ENCODE data around the gene PHF20.

DNA sequence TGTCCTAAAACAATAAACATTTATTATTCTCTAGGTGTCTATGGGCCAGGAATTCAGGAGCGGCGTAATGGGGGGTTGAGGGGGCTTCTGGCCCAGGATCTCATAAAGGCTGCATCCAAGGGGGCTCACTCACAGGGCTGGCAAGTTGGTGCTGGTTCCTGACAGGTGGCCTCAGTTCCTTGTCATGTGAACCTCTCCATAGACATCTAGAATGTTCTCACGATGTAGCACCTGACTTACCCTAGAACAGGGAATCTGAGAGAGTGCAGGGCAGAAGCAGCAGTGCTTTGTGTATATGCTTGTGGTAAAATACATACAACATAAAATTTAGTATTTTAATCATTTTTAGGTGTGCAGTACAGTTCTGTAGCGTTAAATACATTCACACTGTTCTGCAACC is 57.1 kb downstream of the PHF20 start:
- TF ChIP-seq CTCF (optimal IDR thresholded peaks at IDR 0.05 in 1 of 3, IDR thresholded peaks at IDR 0.05 in 1 of 3, conservative IDR thresholded peaks at IDR 0.05 in 1 of 3; ENCODE audit: extremely low read depth in 1 of 3, insufficient read depth in 2 of 3, low read length in 3 of 3) (no peak), EZH2 (IDR thresholded peaks at IDR 0.05; ENCODE audit: low read length) (no peak)
